GM23248 (cell line): ENCODE measurements around the gene NPAS3.

ENCODE experiments used
- EZH2 ChIP-seq: fragments of 200-600 bp; sonication (generic); IDR thresholded peaks from 2 replicates; pipeline ENCODE4 v1.6.1; 2018; ENCODE audit warnings: antibody characterized with exemption, mild to moderate bottlenecking; ENCODE audit not compliant: insufficient read depth, poor library complexity, severe bottlenecking
- EZH2phosphoT487 ChIP-seq: fragments of 200-600 bp; sonication (generic); IDR thresholded peaks from 2 replicates; pipeline ENCODE4 v1.6.1; 2018; ENCODE audit warnings: antibody characterized with exemption, moderate library complexity, mild to moderate bottlenecking, low read depth; ENCODE audit not compliant: insufficient read depth

- no peak for TF ChIP-seq EZH2
- TF ChIP-seq EZH2phosphoT487, result no peak
Observed at GRCh38 chr14:33588771-33589170, 650.1 kb downstream of the NPAS3 start.
